ENCODE data around the gene BRCA2.

Gene BRCA2

DNA sequence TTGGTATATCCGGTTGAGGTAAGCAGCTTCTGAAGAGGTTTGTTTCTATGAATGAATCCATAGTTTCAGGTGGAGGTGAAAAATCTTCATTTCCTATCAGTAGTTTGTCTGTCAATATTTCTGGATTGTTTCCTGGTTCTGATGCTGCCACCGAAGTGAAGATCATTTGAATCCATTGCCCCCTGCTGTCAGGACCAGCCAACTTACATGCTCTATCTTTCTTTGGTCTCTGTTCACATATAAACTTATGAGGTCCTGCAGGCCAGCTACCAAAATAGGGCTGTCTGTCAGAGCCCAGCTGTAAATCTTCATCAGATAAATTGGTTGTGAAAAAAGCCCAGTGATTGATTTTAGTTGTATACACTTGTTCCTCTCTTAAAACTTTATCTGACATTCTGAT lies 127.8 kb downstream of the BRCA2 start:
- no peak overlapping the region for H4K91ac ChIP-seq (ENCODE audit: low read depth, low read length, poor library complexity)
- no peak overlapping the region for H3K4me2 ChIP-seq (ENCODE audit: insufficient read depth, low read length, poor library complexity, severe bottlenecking)
- no peak for DNase-seq (ENCODE audit: low spot score)

GRCh38 chr13:32445461-32445860 lies 130.2 kb downstream of the BRCA2 start:
- no peak overlapping the region for H2AFZ ChIP-seq (ENCODE audit: low read length)
- no peak overlapping the region for H2AK5ac ChIP-seq (ENCODE audit: low read depth, low read length)
- H2BK5ac ChIP-seq (ENCODE audit: low read length) = no peak overlapping the region
- no peak overlapping the region for H3K18ac ChIP-seq (ENCODE audit: low read length)
- no peak overlapping the region for H3K4me2 ChIP-seq (ENCODE audit: insufficient read depth, low read length, poor library complexity, severe bottlenecking)
- H3K4ac ChIP-seq (ENCODE audit: low read length) = no peak overlapping the region
- H3K9ac ChIP-seq (ENCODE audit: low read depth, low read length, poor library complexity) = no peak overlapping the region
- H3K9me3 ChIP-seq (replicated peaks in 1 of 2; ENCODE audit: control insufficient read depth in 2 of 2, insufficient read depth in 1 of 2, low read depth in 1 of 2, low read length in 2 of 2) = no peaks in the 10 kb centered on the region
- H3K27me3 ChIP-seq (ENCODE audit: control insufficient read depth in 3 of 3, insufficient read depth in 3 of 3, low read depth in 1 of 3, low read length in 3 of 3) = no peaks in the 10 kb centered on the region
- H3K27ac ChIP-seq (replicated peaks; ENCODE audit: low read length) = no peak overlapping the region
- H3K4me1 ChIP-seq (ENCODE audit: control insufficient read depth in 2 of 2, insufficient read depth in 1 of 2, low read depth in 1 of 2, low read length in 2 of 2) = peaks cover 0 to 5% of the 10 kb centered on the region in 2 donors
- H2BK120ac ChIP-seq (ENCODE audit: low read depth, low read length) = no peak overlapping the region
- H3K14ac ChIP-seq (ENCODE audit: low read length) = no peak overlapping the region
- no peak overlapping the region for H3K4me3 ChIP-seq (ENCODE audit: low read length in 2 of 2)
- no peak overlapping the region for H2BK15ac ChIP-seq (ENCODE audit: low read length)
- H2BK12ac ChIP-seq (ENCODE audit: low read length) = no peak overlapping the region
- no peak for DNase-seq (ENCODE audit: low spot score)
- no peak overlapping the region for H4K91ac ChIP-seq (ENCODE audit: low read depth, low read length, poor library complexity)
- no peak overlapping the region for H3K23ac ChIP-seq (ENCODE audit: low read depth, low read length, poor library complexity)
- no peaks in the 10 kb centered on the region for H3K36me3 ChIP-seq (replicated peaks in 1 of 2; ENCODE audit: control insufficient read depth in 2 of 2, insufficient read depth in 2 of 2, low read length in 2 of 2)
- H3K79me1 ChIP-seq (ENCODE audit: low read depth, low read length) = peaks cover 2% of the 10 kb centered on the region
- no CpG with 5 or more reads among the region's 2 CpGs for WGBS, 2 donors (ENCODE audit: extremely low coverage in 2 of 2, insufficient read length in 2 of 2, insufficient replicate concordance in 1 of 2)
- no peak overlapping the region for H4K8ac ChIP-seq (ENCODE audit: low read depth, low read length)

More for the DNA sequence above, 127.8 kb downstream of the BRCA2 start:
- Histone ChIP-seq H3K18ac (ENCODE audit: low read length) (no peak overlapping the region), H3K36me3 (replicated peaks in 1 of 2; ENCODE audit: control insufficient read depth in 2 of 2, insufficient read depth in 2 of 2, low read length in 2 of 2) (no peaks in the 10 kb centered on the region), H4K8ac (ENCODE audit: low read depth, low read length) (no peak overlapping the region), H3K23ac (ENCODE audit: low read depth, low read length, poor library complexity) (no peak overlapping the region), H3K4me1 (ENCODE audit: control insufficient read depth in 2 of 2, insufficient read depth in 1 of 2, low read depth in 1 of 2, low read length in 2 of 2) (peaks cover 0 to 5% of the 10 kb centered on the region in 2 donors), H2BK5ac (ENCODE audit: low read length) (no peak overlapping the region), H3K14ac (ENCODE audit: low read length) (no peak overlapping the region), H3K9me3 (replicated peaks in 1 of 2; ENCODE audit: control insufficient read depth in 2 of 2, insufficient read depth in 1 of 2, low read depth in 1 of 2, low read length in 2 of 2) (no peaks in the 10 kb centered on the region), H2BK120ac (ENCODE audit: low read depth, low read length) (no peak overlapping the region), H2BK15ac (ENCODE audit: low read length) (no peak overlapping the region), H3K27ac (replicated peaks; ENCODE audit: low read length) (no peak overlapping the region), H2AK5ac (ENCODE audit: low read depth, low read length) (no peak overlapping the region), H3K27me3 (ENCODE audit: control insufficient read depth in 3 of 3, insufficient read depth in 3 of 3, low read depth in 1 of 3, low read length in 3 of 3) (no peaks in the 10 kb centered on the region), H3K4me3 (ENCODE audit: low read length in 2 of 2) (no peak overlapping the region), H3K4ac (ENCODE audit: low read length) (no peak overlapping the region), H2AFZ (ENCODE audit: low read length) (no peak overlapping the region), H2BK12ac (ENCODE audit: low read length) (no peak overlapping the region), H3K9ac (ENCODE audit: low read depth, low read length, poor library complexity) (no peak overlapping the region), H3K79me1 (ENCODE audit: low read depth, low read length) (peaks cover 2% of the 10 kb centered on the region)
- no CpG with 5 or more reads among the region's 2 CpGs for WGBS, 2 donors (ENCODE audit: extremely low coverage in 2 of 2, insufficient read length in 2 of 2, insufficient replicate concordance in 1 of 2)

DNA sequence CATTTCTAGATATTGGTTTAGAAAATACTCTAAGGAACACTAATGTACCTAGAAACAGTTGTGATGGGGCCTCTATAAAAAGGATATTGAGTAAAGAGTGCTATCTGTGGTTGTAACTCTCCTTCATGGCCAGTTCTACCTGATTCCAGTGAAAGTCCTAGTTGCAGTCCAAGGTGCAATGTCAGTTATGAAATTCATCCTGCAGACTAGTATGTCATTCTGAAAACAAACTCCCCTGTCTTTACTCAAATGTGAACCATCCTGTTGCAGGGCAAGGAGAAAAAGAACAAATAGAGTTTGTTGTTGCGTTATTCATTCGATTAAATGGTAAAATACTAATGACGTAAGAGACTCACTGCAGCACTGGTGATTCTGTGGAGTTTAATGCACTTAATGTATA lies 130.9 kb downstream of the BRCA2 start:
- Histone ChIP-seq H3K9me3 (replicated peaks in 1 of 2; ENCODE audit: control insufficient read depth in 2 of 2, insufficient read depth in 1 of 2, low read depth in 1 of 2, low read length in 2 of 2) (no peaks in the 10 kb centered on the region), H2AFZ (ENCODE audit: low read length) (no peak overlapping the region), H4K8ac (ENCODE audit: low read depth, low read length) (no peak overlapping the region), H3K79me1 (ENCODE audit: low read depth, low read length) (no peaks in the 10 kb centered on the region), H4K91ac (ENCODE audit: low read depth, low read length, poor library complexity) (no peak overlapping the region), H2BK12ac (ENCODE audit: low read length) (no peak overlapping the region), H3K4me1 (ENCODE audit: control insufficient read depth in 2 of 2, insufficient read depth in 1 of 2, low read depth in 1 of 2, low read length in 2 of 2) (peaks cover 0 to 5% of the 10 kb centered on the region in 2 donors), H3K4me3 (ENCODE audit: low read length in 2 of 2) (no peak overlapping the region), H3K4me2 (ENCODE audit: insufficient read depth, low read length, poor library complexity, severe bottlenecking) (no peak overlapping the region), H3K36me3 (replicated peaks in 1 of 2; ENCODE audit: control insufficient read depth in 2 of 2, insufficient read depth in 2 of 2, low read length in 2 of 2) (no peaks in the 10 kb centered on the region), H2BK15ac (ENCODE audit: low read length) (no peak overlapping the region), H3K27me3 (ENCODE audit: control insufficient read depth in 3 of 3, insufficient read depth in 3 of 3, low read depth in 1 of 3, low read length in 3 of 3) (no peaks in the 10 kb centered on the region), H3K18ac (ENCODE audit: low read length) (no peak overlapping the region), H2BK120ac (ENCODE audit: low read depth, low read length) (no peak overlapping the region), H2BK5ac (ENCODE audit: low read length) (no peak overlapping the region), H3K23ac (ENCODE audit: low read depth, low read length, poor library complexity) (no peak overlapping the region), H3K9ac (ENCODE audit: low read depth, low read length, poor library complexity) (no peak overlapping the region), H3K4ac (ENCODE audit: low read length) (no peak overlapping the region), H3K27ac (replicated peaks; ENCODE audit: low read length) (no peak overlapping the region), H3K14ac (ENCODE audit: low read length) (no peak overlapping the region), H2AK5ac (ENCODE audit: low read depth, low read length) (no peak overlapping the region)
- no CpG with 5 or more reads among the region's 3 CpGs for whole genome bisulfite sequencing, 2 donors (ENCODE audit: extremely low coverage in 2 of 2, insufficient read length in 2 of 2, insufficient replicate concordance in 1 of 2)
- no peak for DNase-seq (ENCODE audit: low spot score)

DNA sequence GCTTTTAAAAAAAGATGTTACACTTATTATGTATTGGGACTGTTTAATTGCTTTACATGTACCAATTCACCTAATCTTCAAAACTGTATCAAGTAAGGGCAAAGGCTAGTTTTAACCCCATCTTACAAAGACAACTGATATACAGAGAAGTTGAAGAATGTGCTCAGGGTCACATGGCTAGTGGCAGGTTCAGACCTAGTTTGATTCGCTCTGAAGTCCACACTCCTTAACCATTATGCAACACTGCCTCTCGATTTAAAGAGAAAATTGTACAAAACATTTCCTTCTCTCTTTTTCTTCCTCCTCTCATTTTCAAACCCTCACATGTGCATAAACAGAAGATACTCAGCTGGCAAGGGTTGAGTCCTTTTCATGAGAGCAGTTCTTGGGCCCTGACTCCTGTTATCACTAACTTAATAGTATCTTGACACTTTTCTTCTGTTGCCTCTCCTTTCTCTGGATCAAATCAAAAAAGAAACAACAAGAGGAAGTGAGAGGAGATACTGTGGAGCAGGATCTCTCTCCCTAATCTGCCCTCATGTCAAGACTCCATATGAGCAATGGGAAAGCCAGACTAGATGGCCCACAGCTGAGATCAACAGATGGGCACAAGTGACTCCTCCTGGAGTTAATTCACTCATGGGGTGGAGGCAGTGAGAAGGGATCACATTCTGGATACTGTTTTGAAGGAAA lies 131.6 kb downstream of the BRCA2 start:
- no peak for DNase-seq (ENCODE audit: low spot score)
- H2AFZ ChIP-seq (ENCODE audit: low read length) = no peak overlapping the region
- peaks cover 0 to 5% of the 10 kb centered on the region in 2 donors for H3K4me1 ChIP-seq (ENCODE audit: control insufficient read depth in 2 of 2, insufficient read depth in 1 of 2, low read depth in 1 of 2, low read length in 2 of 2)
- no peak overlapping the region for H2AK5ac ChIP-seq (ENCODE audit: low read depth, low read length)
- no peak overlapping the region for H2BK15ac ChIP-seq (ENCODE audit: low read length)
- H3K4ac ChIP-seq (ENCODE audit: low read length) = no peak overlapping the region
- H3K9me3 ChIP-seq (replicated peaks in 1 of 2; ENCODE audit: control insufficient read depth in 2 of 2, insufficient read depth in 1 of 2, low read depth in 1 of 2, low read length in 2 of 2) = peaks cover 0 to 4% of the 10 kb centered on the region in 2 donors
- no peak overlapping the region for H2BK5ac ChIP-seq (ENCODE audit: low read length)
- WGBS, 2 donors (ENCODE audit: extremely low coverage in 2 of 2, insufficient read length in 2 of 2, insufficient replicate concordance in 1 of 2) = no CpG with 5 or more reads among the region's 2 CpGs
- no peak overlapping the region for H3K14ac ChIP-seq (ENCODE audit: low read length)
- H3K18ac ChIP-seq (ENCODE audit: low read length) = no peak overlapping the region
- no peak overlapping the region for H3K4me3 ChIP-seq (ENCODE audit: low read length in 2 of 2)
- H3K27ac ChIP-seq (replicated peaks; ENCODE audit: low read length) = no peak overlapping the region
- no peaks in the 10 kb centered on the region for H3K27me3 ChIP-seq (ENCODE audit: control insufficient read depth in 3 of 3, insufficient read depth in 3 of 3, low read depth in 1 of 3, low read length in 3 of 3)
- no peak overlapping the region for H2BK120ac ChIP-seq (ENCODE audit: low read depth, low read length)
- H3K36me3 ChIP-seq (replicated peaks in 1 of 2; ENCODE audit: control insufficient read depth in 2 of 2, insufficient read depth in 2 of 2, low read length in 2 of 2) = no peaks in the 10 kb centered on the region
- no peak overlapping the region for H3K23ac ChIP-seq (ENCODE audit: low read depth, low read length, poor library complexity)
- no peak overlapping the region for H3K9ac ChIP-seq (ENCODE audit: low read depth, low read length, poor library complexity)
- H3K79me1 ChIP-seq (ENCODE audit: low read depth, low read length) = no peaks in the 10 kb centered on the region
- H4K91ac ChIP-seq (ENCODE audit: low read depth, low read length, poor library complexity) = no peak overlapping the region
- no peak overlapping the region for H4K8ac ChIP-seq (ENCODE audit: low read depth, low read length)
- no peak overlapping the region for H3K4me2 ChIP-seq (ENCODE audit: insufficient read depth, low read length, poor library complexity, severe bottlenecking)
- no peak overlapping the region for H2BK12ac ChIP-seq (ENCODE audit: low read length)

All from neuronal stem cell (in vitro differentiated cells).